Measurements from ENCODE around the gene ACAN. TPM values are rescaled to one million over a fixed set of nuclear protein-coding genes. Genes with fewer than 3 reads are reported as not detected.

The ACAN gene
- total RNA-seq, 1 experiment from 2014 or later: 0.50 TPM

DNA sequence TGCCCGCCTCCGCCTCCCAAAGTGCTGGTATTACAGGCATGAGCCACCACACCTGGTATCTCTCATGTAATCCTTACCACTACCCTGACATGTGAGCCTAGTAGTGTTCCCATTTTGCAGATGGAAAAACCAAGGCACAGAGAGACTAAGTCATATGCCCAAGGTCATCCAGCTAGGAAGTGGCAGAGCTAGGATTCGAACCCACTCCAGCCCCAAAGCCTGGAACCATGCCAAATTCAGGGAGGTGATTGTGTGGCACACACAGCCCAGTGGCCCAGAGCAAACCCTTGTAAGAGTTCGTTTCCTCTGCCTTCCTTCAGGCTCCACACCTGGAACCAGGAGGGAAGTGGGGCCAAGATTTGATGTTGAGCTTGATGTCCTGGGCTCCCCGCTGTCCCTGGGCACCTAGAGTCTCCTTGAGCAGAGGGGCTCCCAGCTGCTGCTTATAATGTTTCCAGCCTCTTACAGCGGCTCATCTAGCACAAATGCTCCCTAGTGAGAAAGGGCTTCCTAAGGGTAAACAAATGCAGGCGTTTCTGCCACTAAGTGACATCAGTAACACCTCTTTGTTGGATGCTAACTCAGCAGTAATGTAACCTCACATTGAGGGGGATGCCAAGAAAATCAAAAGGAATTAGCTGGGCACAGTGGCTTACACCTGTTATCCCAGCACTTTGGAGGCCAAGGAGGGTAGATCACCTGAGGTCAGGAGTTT, 88.5 kb downstream of the ACAN start:
- no CpG with 5 or more reads among the region's 7 CpGs for WGBS (ENCODE audit: extremely low coverage, insufficient read length, low lambda C conversion rate)
- H4K91ac ChIP-seq (ENCODE audit: insufficient read length, low read depth, low read length): no peak overlapping the region

More for the DNA sequence above, 88.5 kb downstream of the ACAN start:
- H3K4me3 Mint-ChIP-seq: no peak overlapping the region
- H3K27ac ChIP-seq (ENCODE audit: insufficient read length, low read depth, low read length): no peak overlapping the region
- peaks cover 1 to 60% (median 12%) of the 10 kb centered on the region in 3 experiments; a peak in 6 of 7 replicates for H3K36me3 Mint-ChIP-seq (ENCODE audit: insufficient read depth in 1 of 3, low read depth in 3 of 3)
- H2AK5ac ChIP-seq (ENCODE audit: insufficient read length, low read length): no peak overlapping the region
- H3K9me3 Mint-ChIP-seq: no peaks in the 10 kb centered on the region
- no peak overlapping the region for H3T11ph ChIP-seq (ENCODE audit: low read length)
- no peak overlapping the region for H2BK15ac ChIP-seq (ENCODE audit: low read depth, low read length)
- H3K27me3 ChIP-seq (ENCODE audit: insufficient read depth, low read length): no peaks in the 10 kb centered on the region
- no peak overlapping the region for H3K4me2 ChIP-seq (ENCODE audit: insufficient read depth, insufficient read length, low read length)
- no peak for TF ChIP-seq CTCF (conservative IDR thresholded peaks at IDR 0.05)
- H4K5ac ChIP-seq (ENCODE audit: insufficient read length, low read depth, low read length): no peak overlapping the region
- H3K79me2 ChIP-seq (ENCODE audit: insufficient read depth, low read length): no peaks in the 10 kb centered on the region
- no peak overlapping the region for H2BK120ac ChIP-seq (ENCODE audit: low read depth, low read length, poor library complexity, severe bottlenecking)
- H3K23me2 ChIP-seq (ENCODE audit: insufficient read length, low read depth, low read length, poor library complexity, severe bottlenecking): peaks cover 18% of the 10 kb centered on the region
- peaks cover 5% of the 10 kb centered on the region for H3K27me3 Mint-ChIP-seq (ENCODE audit: low read depth)
- no peak overlapping the region for H2BK5ac ChIP-seq (ENCODE audit: insufficient read length, low read length)
- H2BK12ac ChIP-seq (ENCODE audit: insufficient read length, low read depth, low read length): no peak overlapping the region
- peaks cover 5% of the 10 kb centered on the region for H3K4me1 ChIP-seq (ENCODE audit: insufficient read depth, low read length)
- no peak overlapping the region for H3K9ac ChIP-seq (ENCODE audit: extremely low read depth, insufficient read length, low read length)
- peaks cover 7 to 14% of the 10 kb centered on the region in 2 experiments for H3K4me1 Mint-ChIP-seq
- H3K9me3 ChIP-seq (ENCODE audit: control insufficient read depth, low read depth, low read length): no peaks in the 10 kb centered on the region
- H3K18ac ChIP-seq (ENCODE audit: insufficient read length, low read depth, low read length): no peak overlapping the region
- no peak overlapping the region for H2BK20ac ChIP-seq (ENCODE audit: low read depth, low read length, poor library complexity, severe bottlenecking)
- H2AFZ ChIP-seq (ENCODE audit: low read length): no peak overlapping the region
- H3K27ac Mint-ChIP-seq: no peak overlapping the region; a peak in 1 of 7 replicates
- no peak overlapping the region for H3K23ac ChIP-seq (ENCODE audit: insufficient read length, low read depth, low read length)
- DNase-seq: no peak
- no peaks in the 10 kb centered on the region for H4K20me1 ChIP-seq (ENCODE audit: control insufficient read depth, insufficient read depth, insufficient read length)
- H4K8ac ChIP-seq (replicated peaks; ENCODE audit: insufficient read length, low read depth, low read length): no peak overlapping the region
- H3K56ac ChIP-seq (ENCODE audit: insufficient read length, low read depth, low read length): no peak overlapping the region
- H3K4ac ChIP-seq (ENCODE audit: low read depth, low read length): no peak overlapping the region
- H3K14ac ChIP-seq (ENCODE audit: insufficient read depth, low read length): no peak overlapping the region
- H3K79me1 ChIP-seq (ENCODE audit: insufficient read depth, low read depth, low read length, poor library complexity, severe bottlenecking): no peaks in the 10 kb centered on the region
